Activated CD4-positive, alpha-beta T cell treated with anti-CD3 and anti-CD28 coated beads for 48 hours (primary cell): ENCODE results near the gene ALDH1L1.
A peak's percentile ranks its signal among the peaks of the same experiment; 100 is the strongest.

Experiments used
- DNase-seq: peaks from one replicate; pipeline ENCODE4 v3.0.0-alpha.2; 2020

The ALDH1L1 gene

GRCh38 chr3:126191246-126191645 lies 10.9 kb upstream of the ALDH1L1 start:
- no peak for DNase-seq

- DNase-seq: no peak
Observed at GRCh38 chr3:126187920-126188319, 7.5 kb upstream of the ALDH1L1 start.

GRCh38 chr3:126186749-126187148 lies 6.4 kb upstream of the ALDH1L1 start:
- no peak for DNase-seq

GRCh38 chr3:126186271-126186670 lies 5.9 kb upstream of the ALDH1L1 start:
- no peak for DNase-seq

GRCh38 chr3:126184465-126185000 lies 4.1 kb upstream of the ALDH1L1 start:
- DNase-seq: no peak

- DNase-seq: no peak
Observed at GRCh38 chr3:126181398-126181725, 976 bp upstream of the ALDH1L1 start.

GRCh38 chr3:126179825-126180476 lies 435 bp downstream of the ALDH1L1 start:
- no peak for DNase-seq

GRCh38 chr3:126170073-126170777 lies 10.2 kb downstream of the ALDH1L1 start:
- DNase-seq: no peak

GRCh38 chr3:126167566-126167965 lies 12.8 kb downstream of the ALDH1L1 start:
- no peak for DNase-seq

GRCh38 chr3:126166009-126166408 lies 14.4 kb downstream of the ALDH1L1 start:
- no peak for DNase-seq

GRCh38 chr3:126161309-126161708 lies 19.1 kb downstream of the ALDH1L1 start:
- DNase-seq: no peak

- no peak for DNase-seq
Observed at GRCh38 chr3:126160243-126161210, 19.9 kb downstream of the ALDH1L1 start.

GRCh38 chr3:126159476-126159875 lies 20.9 kb downstream of the ALDH1L1 start:
- no peak for DNase-seq

GRCh38 chr3:126158912-126159454 lies 21.4 kb downstream of the ALDH1L1 start:
- no peak for DNase-seq

- no peak for DNase-seq
Observed at GRCh38 chr3:126158016-126158911, 22.1 kb downstream of the ALDH1L1 start.

- DNase-seq: no peak
Observed at GRCh38 chr3:126157083-126157768, 23.2 kb downstream of the ALDH1L1 start.

GRCh38 chr3:126156468-126156867 lies 23.9 kb downstream of the ALDH1L1 start:
- DNase-seq: peak; percentile 17

- DNase-seq: no peak
Observed at GRCh38 chr3:126155819-126156218, 24.6 kb downstream of the ALDH1L1 start.

GRCh38 chr3:126155280-126155640 lies 25.1 kb downstream of the ALDH1L1 start:
- DNase-seq: no peak

- DNase-seq: no peak
Observed at GRCh38 chr3:126154391-126155279, 25.8 kb downstream of the ALDH1L1 start.
